ENCODE data around the gene LGALS7B.

- TF ChIP-seq CTCF (IDR thresholded peaks at IDR 0.05; ENCODE audit: low read length): no peak
- no peak for TF ChIP-seq EZH2phosphoT487 (IDR thresholded peaks at IDR 0.05; ENCODE audit: low read length)
Measured at GRCh38 chr19:38742906-38743305, 46.1 kb upstream of the LGALS7B start.

All from MM.1S (cell line).